Gastrocnemius medialis (tissue), 4 donors: ENCODE data around the gene KCNE1.

Source experiments
- CTCF ChIP-seq, 5 experiments: fragments of 450-650 bp in 3 of 5; fragments of 200-600 bp in 2 of 5; sonication (generic) in 2 of 5; IDR thresholded peaks in 4 of 5; conservative IDR thresholded peaks in 1 of 5; 1 replicate in 4 of 5; 2 replicates in 1 of 5; pipeline ENCODE4 v1.5.1; 2016 to 2019; ENCODE audit warnings: antibody characterized with exemption in 5 of 5, mild to moderate bottlenecking in 3 of 5, moderate library complexity in 3 of 5
- POLR2A ChIP-seq, 2 donors: fragments of 450-650 bp; IDR thresholded peaks; one replicate each; pipeline ENCODE4 v1.6.1; 2017; ENCODE audit warnings: antibody characterized with exemption in 2 of 2, mild to moderate bottlenecking in 2 of 2, moderate library complexity in 2 of 2

DNA sequence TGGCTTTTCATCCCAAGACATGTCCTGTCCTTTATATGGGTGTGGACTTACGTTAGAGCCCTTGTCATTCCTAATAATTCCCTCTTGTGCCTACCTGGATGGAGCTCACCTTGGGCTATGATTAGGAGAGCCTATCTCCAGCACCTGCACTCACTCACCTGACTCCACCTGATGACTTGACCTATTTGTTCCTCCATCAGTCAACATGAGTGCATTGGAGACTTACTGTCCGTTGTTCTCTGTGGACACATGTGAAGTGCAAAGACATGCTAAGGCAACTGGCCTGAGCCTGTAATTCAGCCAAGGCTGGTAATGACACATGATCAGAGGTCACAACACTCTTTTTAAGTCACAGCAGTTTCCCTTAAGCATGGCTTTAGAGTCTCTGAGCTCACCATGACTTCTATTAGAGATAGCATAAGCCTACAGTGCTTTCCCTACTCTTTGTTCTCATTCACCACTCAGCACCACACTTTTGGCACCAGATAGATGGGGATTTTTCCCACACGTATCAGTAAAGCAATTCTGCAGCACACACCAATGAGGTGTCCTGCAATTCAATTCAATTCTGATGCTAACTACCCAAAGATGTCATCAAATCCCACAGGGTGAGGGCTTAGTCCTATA is 9.4 kb downstream of the KCNE1 start:
- TF ChIP-seq CTCF (IDR thresholded peaks at IDR 0.05 in 4 of 5, conservative IDR thresholded peaks at IDR 0.05 in 1 of 5) (no peak), POLR2A (IDR thresholded peaks at IDR 0.05) (no peak)
